Endothelial cell of umbilical vein (primary cell): ENCODE measurements around the gene THEM4.

ENCODE experiments used
- EZH2 ChIP-seq: IDR thresholded peaks from 2 replicates; pipeline ENCODE4 v1.6.1; 2012; ENCODE audit warnings: borderline replicate concordance, low read depth, mild to moderate bottlenecking, moderate library complexity, low read length, inconsistent platforms; ENCODE audit not compliant: severe bottlenecking
- JUN ChIP-seq: IDR thresholded peaks from 2 replicates; pipeline ENCODE4 v1.6.1; 2011; ENCODE audit warnings: borderline replicate concordance, low read depth; ENCODE audit not compliant: insufficient read length, insufficient read depth
- MYC ChIP-seq: IDR thresholded peaks from one replicate; pipeline ENCODE4 v1.6.1; 2011; ENCODE audit warnings: mild to moderate bottlenecking, low read depth, low read length
- POLR2A ChIP-seq: IDR thresholded peaks from 2 replicates; pipeline ENCODE4 v1.6.1; 2012; ENCODE audit warnings: low read depth, mild to moderate bottlenecking, control low read depth, low read length
- POLR2AphosphoS5 ChIP-seq: IDR thresholded peaks from 2 replicates; pipeline ENCODE4 v1.6.1; 2012; ENCODE audit warnings: low read depth, mild to moderate bottlenecking, control low read depth, low read length, moderate library complexity; ENCODE audit not compliant: insufficient read depth
- TF ChIP-seq, protein P1 (sequence below), 2 donors: IDR thresholded peaks; 1 replicate in 1 of 2; 2 replicates in 1 of 2; pipeline ENCODE4 v1.5.1; 2011; ENCODE audit warnings: low read length in 2 of 2, mild to moderate bottlenecking in 2 of 2, moderate library complexity in 2 of 2, control low read depth in 1 of 2, inconsistent platforms in 1 of 2, low read depth in 1 of 2; ENCODE audit not compliant: insufficient read depth in 1 of 2; ENCODE audit errors: extremely low read depth in 1 of 2

DNA sequence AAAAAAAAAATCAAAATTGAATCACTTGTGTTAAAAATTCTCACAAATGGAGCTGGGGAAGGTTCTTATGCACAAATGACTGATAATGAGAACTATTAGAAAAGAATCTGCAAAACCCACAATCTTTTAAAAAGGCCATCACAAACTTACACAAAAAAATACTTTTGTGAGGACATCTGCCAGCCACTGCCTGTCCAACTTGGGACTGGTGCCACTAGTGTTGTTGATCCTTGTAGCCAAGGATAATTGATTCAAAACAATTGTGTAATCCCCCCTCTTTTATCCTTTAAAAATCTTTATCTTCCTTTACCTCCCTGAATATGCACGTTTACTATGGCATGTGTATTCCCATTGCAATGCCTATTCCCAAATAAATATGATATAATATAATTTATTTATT lies 39.2 kb upstream of the THEM4 start:
- TF ChIP-seq, protein P1, sequence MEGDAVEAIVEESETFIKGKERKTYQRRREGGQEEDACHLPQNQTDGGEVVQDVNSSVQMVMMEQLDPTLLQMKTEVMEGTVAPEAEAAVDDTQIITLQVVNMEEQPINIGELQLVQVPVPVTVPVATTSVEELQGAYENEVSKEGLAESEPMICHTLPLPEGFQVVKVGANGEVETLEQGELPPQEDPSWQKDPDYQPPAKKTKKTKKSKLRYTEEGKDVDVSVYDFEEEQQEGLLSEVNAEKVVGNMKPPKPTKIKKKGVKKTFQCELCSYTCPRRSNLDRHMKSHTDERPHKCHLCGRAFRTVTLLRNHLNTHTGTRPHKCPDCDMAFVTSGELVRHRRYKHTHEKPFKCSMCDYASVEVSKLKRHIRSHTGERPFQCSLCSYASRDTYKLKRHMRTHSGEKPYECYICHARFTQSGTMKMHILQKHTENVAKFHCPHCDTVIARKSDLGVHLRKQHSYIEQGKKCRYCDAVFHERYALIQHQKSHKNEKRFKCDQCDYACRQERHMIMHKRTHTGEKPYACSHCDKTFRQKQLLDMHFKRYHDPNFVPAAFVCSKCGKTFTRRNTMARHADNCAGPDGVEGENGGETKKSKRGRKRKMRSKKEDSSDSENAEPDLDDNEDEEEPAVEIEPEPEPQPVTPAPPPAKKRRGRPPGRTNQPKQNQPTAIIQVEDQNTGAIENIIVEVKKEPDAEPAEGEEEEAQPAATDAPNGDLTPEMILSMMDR (IDR thresholded peaks at IDR 0.05; ENCODE audit: extremely low read depth in 1 of 2, insufficient read depth in 1 of 2, low read depth in 1 of 2, low read length in 2 of 2) = no peak
- TF ChIP-seq POLR2A (no peak), MYC (no peak), POLR2AphosphoS5 (no peak), EZH2 (no peak), JUN (no peak)
